ENCODE data around the gene POLR2H. TPM values are rescaled to one million over a fixed set of nuclear protein-coding genes. Genes with fewer than 3 reads are reported as not detected.

POLR2H gene
- 68.9 TPM for total RNA-seq

GRCh38 chr3:184361532-184361931, at the start of gene POLR2H, which contains the start of gene CLCN2:
Gene POLR2H (plus strand): TSS chr3:184361710. CDS start chr3:184363493, 1,783 bp downstream.
Gene CLCN2 (minus strand): TSS chr3:184361605. CDS start chr3:184361479, 126 bp downstream.

DNA sequence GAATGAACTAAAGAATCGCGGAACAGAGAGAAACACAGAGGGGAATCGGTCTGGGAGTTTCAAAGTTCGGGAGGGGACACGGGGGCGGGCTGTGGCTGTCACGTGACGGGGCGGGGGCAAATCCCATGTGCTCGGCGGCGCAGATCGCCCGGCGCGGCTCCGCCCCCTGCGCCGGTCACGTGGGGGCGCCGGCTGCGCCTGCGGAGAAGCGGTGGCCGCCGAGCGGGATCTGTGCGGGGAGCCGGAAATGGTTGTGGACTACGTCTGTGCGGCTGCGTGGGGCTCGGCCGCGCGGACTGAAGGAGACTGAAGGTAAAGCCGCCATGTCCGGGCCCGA, 47.2 kb upstream of the POLR2H start, which contains the start of gene EIF4G1:
Gene EIF4G1 (plus strand): TSS at position 244 of the 337 bp plus-strand sequence. CDS start 1,191 bp downstream, outside the sequence.

DNA sequence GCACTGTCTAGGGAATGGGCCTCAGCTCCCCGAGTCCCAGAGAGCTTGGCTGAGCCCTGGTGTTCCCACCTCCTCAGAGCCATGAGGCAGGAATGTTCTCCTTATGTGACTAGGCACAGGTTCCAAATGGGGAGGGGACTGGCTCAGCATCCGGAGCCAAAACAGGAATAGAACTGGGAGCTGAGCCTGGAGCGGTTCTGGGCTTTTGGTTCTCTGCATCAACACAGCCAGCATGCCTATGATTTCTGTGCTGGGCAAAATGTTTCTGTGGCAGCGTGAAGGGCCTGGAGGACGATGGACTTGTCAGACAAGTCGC, 24.2 kb upstream of the POLR2H start, which contains the start of gene FAM131A:
Gene FAM131A (plus strand): TSS at position 202 of the 316 bp plus-strand sequence. CDS start 31 bp downstream, at position 233.

GRCh38 chr3:184377882-184378445, 16.5 kb downstream of the POLR2H start, which contains the start of gene THPO:
Gene THPO (minus strand): TSS chr3:184378207. CDS start chr3:184376259, 1,948 bp downstream.

DNA sequence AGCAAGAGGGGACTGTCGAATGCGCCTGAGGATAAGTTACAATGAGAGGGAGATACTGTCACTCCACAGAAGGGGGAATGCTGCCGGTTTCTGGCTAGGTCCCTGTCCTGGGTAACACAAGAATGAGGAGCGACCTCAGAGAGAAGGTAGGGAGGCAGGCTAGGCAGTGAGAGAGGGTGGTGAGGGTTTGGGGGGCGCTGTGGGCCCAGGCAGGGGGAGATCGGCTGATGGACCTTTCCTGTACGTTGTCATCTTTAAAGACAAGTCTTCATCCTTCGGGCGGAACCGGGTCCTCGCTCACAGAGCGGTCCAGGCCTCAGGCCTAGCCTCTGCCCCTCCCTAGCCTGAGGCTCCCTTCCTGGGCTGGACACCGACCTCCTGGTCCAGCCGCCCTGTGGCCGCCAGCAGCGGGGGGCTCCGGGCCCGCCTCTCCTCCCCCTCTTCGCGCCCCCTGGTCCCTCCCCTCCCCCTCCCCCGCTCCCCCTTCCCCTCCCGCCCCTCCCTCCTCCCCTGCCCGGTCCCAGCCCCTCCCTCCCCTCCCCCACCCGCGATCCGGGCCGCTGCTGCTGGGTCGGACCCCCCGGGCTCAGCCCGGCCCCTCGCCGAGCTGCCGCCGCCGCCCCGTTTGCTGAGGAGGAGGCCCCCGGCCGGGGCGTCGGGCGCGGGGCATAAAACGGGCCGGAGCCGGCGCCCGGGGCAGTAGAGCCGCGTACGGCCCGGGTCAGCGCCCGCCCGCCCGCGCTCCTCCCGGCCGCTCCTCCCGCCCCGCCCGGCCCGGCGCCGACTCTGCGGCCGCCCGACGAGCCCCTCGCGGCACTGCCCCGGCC, 18.1 kb downstream of the POLR2H start, which contains the start of gene CHRD:
Gene CHRD (plus strand): TSS at position 697 of the 827 bp plus-strand sequence. CDS start 265 bp downstream, outside the sequence.

Small RNAs within 50 kb of the gene (small RNA-seq; reads per million reads assigned to genes)
- gene SNORD66 (ENCODE audit: low replicate concordance) = 526 reads per million, percentile 99 among the genes with 10 or more reads in this experiment

Other genes starting within 250 kb of the POLR2H start
- gene EIF2B5, start 226.4 kb upstream of the POLR2H start, total RNA-seq = 32.2 TPM
- gene DVL3, start 206.3 kb upstream of the POLR2H start, total RNA-seq = 59.7 TPM
- 235 TPM for gene AP2M1, start 186.9 kb upstream of the POLR2H start, total RNA-seq
- gene ABCF3, start 175.5 kb upstream of the POLR2H start, total RNA-seq = 65.3 TPM
- gene VWA5B2, start 132.1 kb upstream of the POLR2H start, total RNA-seq = 0.99 TPM
- gene ALG3, start 112.7 kb upstream of the POLR2H start, total RNA-seq = 28.7 TPM
- gene EEF1AKMT4, start 112.0 kb upstream of the POLR2H start, total RNA-seq = 1.8 TPM
- gene CAMK2N2, start 100.2 kb upstream of the POLR2H start, total RNA-seq = 0.70 TPM
- not detected for gene ECE2, start 85.7 kb upstream of the POLR2H start, total RNA-seq
- 173 TPM for gene PSMD2, start 62.5 kb upstream of the POLR2H start, total RNA-seq
- gene EIF4G1, start 47.1 kb upstream of the POLR2H start, total RNA-seq = 160 TPM
- gene FAM131A, start 24.1 kb upstream of the POLR2H start, total RNA-seq = 23.5 TPM
- 13.4 TPM for gene CLCN2, start 105 bp upstream of the POLR2H start, total RNA-seq
- 0.88 TPM for gene THPO, start 16.5 kb downstream of the POLR2H start, total RNA-seq
- 32.6 TPM for gene CHRD, start 18.3 kb downstream of the POLR2H start, total RNA-seq
- gene EPHB3, start 200.1 kb downstream of the POLR2H start, total RNA-seq = 45.3 TPM